ENCODE data around the gene CNPY4. TPM values are rescaled to one million over a fixed set of nuclear protein-coding genes. Genes with fewer than 3 reads are reported as not detected.
"Not testable (repeated sequence)": the region's sequence is repeated elsewhere in the genome, so short reads cannot be mapped to it uniquely, and the experiment has no call there.

Gene CNPY4
- total and polyA plus RNA-seq, 9 donors = 11.7 to 42.8 (median 24.9) TPM

GRCh38 chr7:100127866-100128636 lies 8.6 kb downstream of the CNPY4 start:
- Histone ChIP-seq H3K9me3 (no peaks in the 10 kb centered on the region), H3K27ac (peak overlapping the region; percentile 89 to 95), H3K27me3 (no peaks in the 10 kb centered on the region), H3K4me3 (peak overlapping the region; percentile 61), H3K4me1 (ENCODE audit: insufficient read depth) (peaks cover 3% of the 10 kb centered on the region), H3K36me3 (no peaks in the 10 kb centered on the region)
- TF ChIP-seq POLR2A (IDR thresholded peaks at IDR 0.05) (no peak), CTCF (IDR thresholded peaks at IDR 0.05) (no peak), EP300 (IDR thresholded peaks at IDR 0.05) (no peak)
- peak in 2 of 5 donors; percentile 54 to 57 for DNase-seq
- intact Hi-C loops (cut with DNase I) = no loop called here
- WGBS, 3 donors = 2 to 3% (median 2%) methylated on average over 27 to 37 of the region's 37 CpGs

- Histone ChIP-seq H3K9me3 (no peaks in the 10 kb centered on the region), H3K27me3 (no peaks in the 10 kb centered on the region), H3K27ac (peak overlapping the region; percentile 89 to 95), H3K4me3 (no peak overlapping the region), H3K4me1 (ENCODE audit: insufficient read depth) (peaks cover 3% of the 10 kb centered on the region), H3K36me3 (no peaks in the 10 kb centered on the region)
- intact Hi-C loops (cut with DNase I) = no loop called here
- 46 to 67% (median 63%) methylated on average over 1 of the region's 1 CpG for WGBS, 3 donors
- DNase-seq = no peak
- no peak for TF ChIP-seq CTCF (IDR thresholded peaks at IDR 0.05)
- TF ChIP-seq EP300 (IDR thresholded peaks at IDR 0.05) = no peak
- no peak for TF ChIP-seq POLR2A (IDR thresholded peaks at IDR 0.05)
Observed at GRCh38 chr7:100128637-100128963, 9.2 kb downstream of the CNPY4 start.

- not testable (repeated sequence) for H3K36me3 ChIP-seq; H3K4me3 ChIP-seq; H3K4me1 ChIP-seq (ENCODE audit: insufficient read depth); DNase-seq; H3K9me3 ChIP-seq; H3K27ac ChIP-seq; H3K27me3 ChIP-seq
- intact Hi-C loops (cut with DNase I) = loop anchor here in 3 of 4 donors (5.0 to 10.0 kb wide), 2 partner anchors 85 to 92 kb away; partner anchors contain the start of gene PVRIG (in 2 of the 3)
- WGBS, 3 donors = 87 to 100% (median 100%) methylated on average over 1 of the region's 1 CpG
Observed at GRCh38 chr7:100130220-100130607, 10.8 kb downstream of the CNPY4 start.

- Histone ChIP-seq H3K9me3 (no peaks in the 10 kb centered on the region), H3K27me3 (no peaks in the 10 kb centered on the region), H3K36me3 (no peaks in the 10 kb centered on the region), H3K4me1 (ENCODE audit: insufficient read depth) (peaks cover 3% of the 10 kb centered on the region), H3K4me3 (no peak overlapping the region), H3K27ac (no peak overlapping the region)
- peak; percentile 62 to 86 (median 81) for DNase-seq
- intact Hi-C loops (cut with DNase I) = loop anchor here in 3 of 4 donors (5.0 to 10.0 kb wide), 2 partner anchors 84 to 91 kb away; partner anchors contain the start of gene PVRIG (in 2 of the 3)
- TF ChIP-seq CTCF (IDR thresholded peaks at IDR 0.05) = peak; percentile 65 to 67 (median 66)
- TF ChIP-seq EP300 (IDR thresholded peaks at IDR 0.05) = no peak
- 11% methylated on average over 24 of the region's 24 CpGs for WGBS, 3 donors
Observed at GRCh38 chr7:100130608-100131453, 11.4 kb downstream of the CNPY4 start.
